Transverse colon (tissue), 3 donors: ENCODE results near the gene SUGCT.

Source experiments
- CTCF ChIP-seq, 5 experiments: fragments of 200-600 bp in 3 of 5; fragments of 450-650 bp in 2 of 5; sonication (generic) in 3 of 5; IDR thresholded peaks; 1 replicate in 2 of 5; 2 replicates in 3 of 5; pipeline ENCODE4 v1.5.1; 2016 to 2017; ENCODE audit warnings: antibody characterized with exemption in 5 of 5, inconsistent platforms in 3 of 5, mild to moderate bottlenecking in 2 of 5, moderate library complexity in 1 of 5
- EP300 ChIP-seq: sonication (generic); formaldehyde crosslinking; IDR thresholded peaks from one replicate; pipeline ENCODE4 v1.6.1; 2017; ENCODE audit warnings: antibody characterized with exemption, low read depth
- POLR2A ChIP-seq: fragments of 450-650 bp; IDR thresholded peaks from one replicate; pipeline ENCODE4 v1.6.1; 2016; ENCODE audit warnings: antibody characterized with exemption, mild to moderate bottlenecking, moderate library complexity

GRCh38 chr7:40282858-40283257 lies 148.1 kb downstream of the SUGCT start:
- TF ChIP-seq POLR2A: no peak
- TF ChIP-seq CTCF (IDR thresholded peaks at IDR 0.05): no peak
- no peak for TF ChIP-seq EP300
